GM18505 (cell line): ENCODE results near the gene CLDN15.
A peak's percentile ranks its signal among the peaks of the same experiment; 100 is the strongest.

Experiments used
- ATAC-seq: cut with Tn5 transposase; IDR thresholded peaks from one replicate; pipeline ENCODE4 v1.9.1; 2021; ENCODE audit not compliant: unreplicated experiment
- POLR2A ChIP-seq: IDR thresholded peaks from 4 replicates; pipeline ENCODE4 v1.6.1; 2011; ENCODE audit warnings: borderline replicate concordance; ENCODE audit not compliant: insufficient read depth, insufficient read length; ENCODE audit errors: extremely low read depth

Gene CLDN15

GRCh38 chr7:101225650-101226049 is 12.0 kb downstream of the CLDN15 start:
- no peak for TF ChIP-seq POLR2A
- ATAC-seq, result no peak

GRCh38 chr7:101223528-101223927 is 14.1 kb downstream of the CLDN15 start:
- ATAC-seq, result no peak
- TF ChIP-seq POLR2A, result no peak

DNA sequence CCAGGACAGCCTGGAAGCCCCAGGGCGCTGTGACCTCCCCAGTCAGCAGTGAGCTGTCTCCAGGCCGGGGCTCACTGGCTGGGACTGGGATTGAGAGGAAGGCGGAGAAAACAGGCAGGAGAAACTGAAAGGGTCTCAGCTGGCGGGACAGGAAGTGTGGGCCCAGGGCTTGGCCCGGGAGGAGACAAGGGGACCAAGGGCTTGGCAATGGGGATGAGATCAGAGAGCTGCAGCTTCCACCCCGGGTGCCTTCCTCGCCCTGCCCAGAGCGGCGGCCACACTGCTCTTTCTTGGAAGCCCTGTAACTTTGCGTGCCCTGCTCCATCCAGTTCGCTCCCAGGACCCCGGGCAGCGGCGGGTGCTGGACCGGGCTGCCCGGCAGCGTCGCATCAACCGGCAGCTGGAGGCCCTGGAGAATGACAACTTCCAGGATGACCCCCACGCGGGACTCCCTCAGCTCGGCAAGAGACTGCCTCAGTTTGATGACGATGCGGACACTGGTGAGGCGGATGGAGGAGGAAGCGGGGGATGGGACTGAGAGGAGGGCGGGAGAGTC is 15.2 kb downstream of the CLDN15 start:
- TF ChIP-seq POLR2A, result no peak
- ATAC-seq, result no peak

- TF ChIP-seq POLR2A, result no peak
- ATAC-seq, result no peak
These were observed 17.3 kb downstream of the CLDN15 start for GRCh38 chr7:101220295-101220694.

DNA sequence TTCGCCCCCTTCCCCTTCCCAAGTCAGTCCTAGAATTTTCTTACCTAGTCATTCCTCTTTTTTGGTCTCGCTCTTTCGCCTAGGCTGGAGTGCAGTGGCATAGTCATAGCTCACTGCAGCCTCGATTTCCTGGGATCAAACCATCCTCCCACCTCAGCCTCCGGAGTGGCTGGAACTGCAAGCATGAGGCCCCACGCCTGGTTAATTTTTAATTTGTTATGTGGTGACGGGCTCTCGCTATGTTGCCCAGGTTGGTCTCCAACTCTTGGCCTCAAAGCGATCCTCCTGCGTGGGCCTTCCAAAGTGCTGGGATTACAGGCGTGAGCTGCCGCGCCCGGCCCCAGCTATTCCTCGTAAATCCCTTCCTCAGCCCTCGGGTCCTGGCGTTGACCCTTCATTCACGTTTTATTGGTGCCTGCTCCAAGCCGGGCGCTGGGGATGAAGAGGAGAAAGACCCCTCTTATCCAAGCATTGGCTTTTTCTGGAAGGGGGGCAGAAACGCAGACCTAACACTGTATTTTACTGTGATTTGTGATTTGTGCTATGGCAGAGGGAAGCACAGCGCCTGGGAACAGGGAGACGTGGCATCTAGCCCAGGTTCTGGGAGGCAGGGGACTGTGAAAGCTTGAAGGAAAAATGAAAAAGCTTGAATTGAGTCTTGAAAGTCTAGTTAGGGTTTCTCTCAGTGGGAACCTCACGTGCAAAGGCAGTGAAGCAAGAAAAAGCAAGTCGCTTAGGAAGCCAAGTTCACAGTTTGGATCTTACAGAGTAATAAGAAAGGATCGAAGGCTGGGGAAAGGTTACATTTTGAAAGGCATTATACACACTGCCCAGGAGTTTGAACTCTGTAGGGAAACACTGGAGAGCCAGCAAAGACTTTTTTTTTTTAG is 19.1 kb downstream of the CLDN15 start:
- ATAC-seq, result peak; percentile 8
- TF ChIP-seq POLR2A, result no peak

GRCh38 chr7:101217388-101218235 is 20.0 kb downstream of the CLDN15 start, which contains the start of the genes PLOD3 and ZNHIT1:
Gene PLOD3, minus strand, starts transcription at chr7:101217581. Its CDS starts 307 bp downstream, at chr7:101217274.
Gene ZNHIT1, plus strand, starts transcription at chr7:101218165. Its CDS starts 31 bp downstream, at chr7:101218196.
- ATAC-seq, result peak; percentile 63

DNA sequence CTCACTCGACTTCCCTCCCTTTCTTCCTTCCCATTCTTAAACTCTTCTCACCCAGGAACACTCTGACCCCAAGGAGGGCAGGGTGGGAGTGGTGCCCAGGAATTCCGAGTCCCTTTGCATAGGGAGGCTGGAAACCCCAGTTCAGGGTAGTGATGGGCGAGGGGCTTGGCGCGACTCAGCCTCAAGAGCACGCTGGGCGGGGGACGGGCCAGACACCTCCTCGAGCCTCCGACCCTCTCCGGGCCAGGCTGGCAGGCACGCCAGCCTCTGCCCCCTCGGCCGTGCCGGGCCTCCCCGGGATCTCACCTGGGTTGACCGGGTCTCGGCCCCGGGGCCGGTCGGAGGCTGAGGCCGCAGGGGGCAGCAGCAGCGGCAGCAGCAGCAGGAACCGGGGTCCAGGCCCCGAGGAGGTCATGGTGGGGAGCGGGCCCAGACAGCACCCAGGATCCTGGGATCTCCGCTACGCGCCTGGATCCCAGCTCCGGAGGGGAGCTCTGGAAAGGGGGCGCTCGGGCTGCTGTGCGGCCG is 20.7 kb downstream of the CLDN15 start:
- peak; percentile 17 for ATAC-seq
- TF ChIP-seq POLR2A, result no peak

More at GRCh38 chr7:101217388-101218235, 20.0 kb downstream of the CLDN15 start, which contains the start of the genes PLOD3 and ZNHIT1:
- peak; percentile 51 for TF ChIP-seq POLR2A

- TF ChIP-seq POLR2A, result no peak
- ATAC-seq, result no peak
These were observed 21.4 kb downstream of the CLDN15 start for GRCh38 chr7:101216001-101216859.

- ATAC-seq, result no peak
- TF ChIP-seq POLR2A, result no peak
These were observed 25.6 kb downstream of the CLDN15 start for GRCh38 chr7:101212014-101212413.

GRCh38 chr7:101211501-101211900 is 26.1 kb downstream of the CLDN15 start:
- ATAC-seq, result no peak
- TF ChIP-seq POLR2A, result no peak

DNA sequence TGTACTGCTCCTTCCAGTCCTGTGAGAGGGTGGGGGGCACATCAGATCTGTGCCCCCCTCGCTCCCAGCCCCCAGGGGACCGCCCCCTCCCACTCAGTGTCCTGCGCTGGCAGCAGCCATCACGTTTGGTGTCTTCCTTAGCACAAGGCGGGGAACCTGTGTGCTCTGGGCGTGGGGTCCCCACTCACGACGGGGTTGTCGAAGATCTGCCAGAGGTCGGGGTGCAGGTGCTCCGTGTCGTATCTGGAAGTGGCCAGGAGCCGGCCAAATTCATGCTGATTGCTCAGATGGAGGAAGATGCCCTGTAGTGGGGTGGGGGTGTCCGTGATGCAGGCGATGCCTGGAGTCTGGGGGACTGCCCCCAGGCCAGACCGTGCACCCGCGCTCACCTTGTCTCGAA is 27.5 kb downstream of the CLDN15 start:
- TF ChIP-seq POLR2A, result no peak
- no peak for ATAC-seq

GRCh38 chr7:101208794-101209193 is 28.8 kb downstream of the CLDN15 start:
- ATAC-seq, result no peak
- no peak for TF ChIP-seq POLR2A
